DMS153 treated with DMSO at 0.1 percent for 48 hours (cell line): ENCODE measurements around the gene TMX3.

Experiments
- DNase-seq: peaks from one replicate; lab custom pipeline; 2025; ENCODE audit not compliant: unreplicated experiment; lab: John Stamatoyannopoulos, UW

Gene TMX3

GRCh38 chr18:68713131-68713530, 1.8 kb downstream of the TMX3 start:
- DNase-seq = no peak

GRCh38 chr18:68707646-68708045, 7.3 kb downstream of the TMX3 start:
- DNase-seq = no peak

- no peak for DNase-seq
These were observed 9.8 kb downstream of the TMX3 start for GRCh38 chr18:68705119-68705518.

- no peak for DNase-seq
These were observed 11.6 kb downstream of the TMX3 start for GRCh38 chr18:68703326-68703725.

- no peak for DNase-seq
These were observed 13.6 kb downstream of the TMX3 start for GRCh38 chr18:68701353-68701752.

GRCh38 chr18:68699043-68699442, 15.9 kb downstream of the TMX3 start:
- DNase-seq = no peak

- no peak for DNase-seq
These were observed 18.0 kb downstream of the TMX3 start for GRCh38 chr18:68696937-68697336.

GRCh38 chr18:68694316-68694715, 20.6 kb downstream of the TMX3 start:
- no peak for DNase-seq

- DNase-seq = no peak
These were observed 21.7 kb downstream of the TMX3 start for GRCh38 chr18:68693091-68693815.

- no peak for DNase-seq
These were observed 35.4 kb downstream of the TMX3 start for GRCh38 chr18:68679528-68679927.

- DNase-seq = no peak
These were observed 38.0 kb downstream of the TMX3 start for GRCh38 chr18:68676913-68677312.

GRCh38 chr18:68667121-68667520, 47.8 kb downstream of the TMX3 start:
- no peak for DNase-seq

- DNase-seq = no peak
These were observed 48.5 kb downstream of the TMX3 start for GRCh38 chr18:68666381-68666780.

GRCh38 chr18:68665628-68666027, 49.3 kb downstream of the TMX3 start:
- no peak for DNase-seq

- no peak for DNase-seq
These were observed 52.2 kb downstream of the TMX3 start for GRCh38 chr18:68662754-68663153.

- DNase-seq = peak; percentile 23
These were observed 54.3 kb downstream of the TMX3 start for GRCh38 chr18:68660354-68661183.

GRCh38 chr18:68648191-68648590, 66.7 kb downstream of the TMX3 start:
- DNase-seq = no peak

GRCh38 chr18:68642003-68642402, 72.9 kb downstream of the TMX3 start:
- no peak for DNase-seq

- DNase-seq = no peak
These were observed 74.0 kb downstream of the TMX3 start for GRCh38 chr18:68640861-68641260.

- DNase-seq = no peak
These were observed 76.3 kb downstream of the TMX3 start for GRCh38 chr18:68638613-68639012.

GRCh38 chr18:68627812-68628211, 87.1 kb downstream of the TMX3 start:
- DNase-seq = no peak
